Brain microvascular endothelial cell (primary cell): ENCODE results near the gene RAB4B.

ENCODE experiments used
- DNase-seq: peaks from one replicate; pipeline ENCODE4 v3.0.0-alpha.2; 2020
- H3K27ac ChIP-seq: fragments of 250-450 bp; sonication (Bioruptor Pico); 2 replicates; pipeline ENCODE4 v1.5.1; 2020; ENCODE audit warnings: mild to moderate bottlenecking, moderate library complexity
- H3K27me3 ChIP-seq: fragments of 250-450 bp; sonication (Bioruptor Pico); replicated peaks from 2 replicates; pipeline ENCODE4 v1.5.1; 2020; ENCODE audit warnings: mild to moderate bottlenecking
- H3K36me3 ChIP-seq: fragments of 250-450 bp; sonication (Bioruptor Pico); replicated peaks from 2 replicates; pipeline ENCODE4 v1.5.1; 2020; ENCODE audit warnings: mild to moderate bottlenecking
- H3K4me3 ChIP-seq: 2 replicates; pipeline ENCODE4 v1.5.1; 2011; ENCODE audit warnings: low read depth, mild to moderate bottlenecking, control low read depth, low read length, moderate library complexity
- CTCF ChIP-seq: IDR thresholded peaks from 2 replicates; pipeline ENCODE4 v1.5.1; 2011; ENCODE audit warnings: low read depth, mild to moderate bottlenecking, moderate library complexity, low read length, control low read depth, inconsistent platforms; ENCODE audit errors: missing control alignments
- in situ Hi-C: cut with HindIII; loops from 2 replicates; pipeline ENCODE4 v1.10.0; 2017; ENCODE audit warnings: low sequenced_read_pairs, low pct_ligation_motif_present

Gene RAB4B

GRCh38 chr19:40747536-40747935, 30.5 kb upstream of the RAB4B start:
- Histone ChIP-seq H3K36me3 (no peaks in the 10 kb centered on the region), H3K27ac (no peak overlapping the region), H3K4me3 (no peak overlapping the region), H3K27me3 (no peaks in the 10 kb centered on the region)
- no peak for TF ChIP-seq CTCF
- in situ Hi-C loops = no loop called here
- no peak for DNase-seq

GRCh38 chr19:40750058-40750873, 27.8 kb upstream of the RAB4B start, which contains the start of gene ACTMAP:
Gene ACTMAP, minus strand, starts transcription at chr19:40750477. Its CDS starts 674 bp downstream, at chr19:40749803.
- H3K4me3 ChIP-seq = peak within 1 kb of the TSS; percentile 69
- in situ Hi-C loops = no loop called here
- H3K27ac ChIP-seq = peak within 1 kb of the TSS; percentile 97
- DNase-seq = peak; percentile 100
- no peak for TF ChIP-seq CTCF
- peaks cover under 1% of the 10 kb centered on the region for H3K36me3 ChIP-seq
- no peaks in the 10 kb centered on the region for H3K27me3 ChIP-seq

GRCh38 chr19:40750874-40751537, 27.0 kb upstream of the RAB4B start, which contains the start of gene SNRPA:
Gene SNRPA, plus strand, starts transcription at chr19:40751203. Its CDS starts 206 bp downstream, at chr19:40751409.
- Histone ChIP-seq H3K27ac (peak within 1 kb of the TSS; percentile 97), H3K36me3 (peaks cover 7% of the 10 kb centered on the region), H3K27me3 (no peaks in the 10 kb centered on the region), H3K4me3 (peak within 1 kb of the TSS; percentile 69)
- TF ChIP-seq CTCF = no peak
- DNase-seq = peak; percentile 98
- in situ Hi-C loops = no loop called here

GRCh38 chr19:40752257-40752781, 25.7 kb upstream of the RAB4B start:
- in situ Hi-C loops = no loop called here
- peak overlapping the region; percentile 69 for H3K4me3 ChIP-seq
- no peaks in the 10 kb centered on the region for H3K27me3 ChIP-seq
- H3K27ac ChIP-seq = peak overlapping the region; percentile 97
- H3K36me3 ChIP-seq = peaks cover 17% of the 10 kb centered on the region
- DNase-seq = no peak
- no peak for TF ChIP-seq CTCF

GRCh38 chr19:40754611-40755247, 23.3 kb upstream of the RAB4B start:
- Histone ChIP-seq H3K27me3 (no peaks in the 10 kb centered on the region), H3K27ac (no peak overlapping the region), H3K4me3 (no peak overlapping the region), H3K36me3 (peaks cover 37% of the 10 kb centered on the region)
- in situ Hi-C loops = no loop called here
- no peak for TF ChIP-seq CTCF
- no peak for DNase-seq
